H1 (cell line): ENCODE data around the gene FAN1. TPM values are rescaled to one million over a fixed set of nuclear protein-coding genes. Genes with fewer than 3 reads are reported as not detected.

Source experiments
- CTCF ChIA-PET: fragments of 300-600 bp; sonication (Branson Sonifier 250); formaldehyde crosslinking; loops from one replicate; lab custom pipeline; 2021; ENCODE audit not compliant: partially characterized antibody; lab: Charles Lee
- POLR2A ChIA-PET: fragments of 300-600 bp; sonication (Branson Sonifier 250); formaldehyde crosslinking; loops from one replicate; lab custom pipeline; 2021; ENCODE audit warnings: inconsistent platforms; ENCODE audit not compliant: partially characterized antibody; lab: Charles Lee
- DNase-seq, 2 experiments: peaks; one replicate each; pipeline versions ENCODE4 v3.0.0 to v3.0.0-alpha.2; 2010 to 2022; ENCODE audit warnings: low spot score in 2 of 2, low read depth in 1 of 2, mixed read lengths in 1 of 2
- FAIRE-seq: peaks from 2 replicates; lab custom pipeline; 2011; peaks lifted over from hg19 to GRCh38; lab: Jason Lieb, UNC
- H2AFZ ChIP-seq: 2 replicates; pipeline ENCODE4 v1.8.1; 2012; ENCODE audit warnings: low read length, inconsistent platforms
- H2AK5ac ChIP-seq: 2 replicates; pipeline ENCODE4 v1.6.1; 2013; ENCODE audit warnings: low read depth, low read length
- H2BK120ac ChIP-seq: replicated peaks from 2 replicates; pipeline ENCODE3; 2013; ENCODE audit warnings: low read depth, low read length, inconsistent platforms
- H2BK12ac ChIP-seq: 2 replicates; pipeline ENCODE4 v1.6.1; 2013; ENCODE audit warnings: low read depth, low read length
- H2BK15ac ChIP-seq: 2 replicates; pipeline ENCODE4 v1.6.1; 2013; ENCODE audit warnings: low read length
- H2BK20ac ChIP-seq: 2 replicates; pipeline ENCODE4 v1.6.1; 2013; ENCODE audit warnings: low read length
- H2BK5ac ChIP-seq: 2 replicates; pipeline ENCODE4 v1.6.1; 2013; ENCODE audit warnings: low read depth, low read length
- H3K14ac ChIP-seq: 2 replicates; pipeline ENCODE4 v1.6.1; 2013; ENCODE audit warnings: inconsistent platforms; ENCODE audit not compliant: insufficient read length
- H3K18ac ChIP-seq: 2 replicates; pipeline ENCODE4 v1.6.1; 2013; ENCODE audit warnings: low read length; ENCODE audit errors: extremely low read depth
- H3K23ac ChIP-seq: 2 replicates; pipeline ENCODE4 v1.6.1; 2013; ENCODE audit warnings: inconsistent platforms; ENCODE audit not compliant: insufficient read length
- H3K23me2 ChIP-seq: 2 replicates; pipeline ENCODE4 v1.6.1; 2013; ENCODE audit warnings: low read depth, low read length
- H3K27ac ChIP-seq: 2 replicates; pipeline ENCODE4 v1.6.1; 2011; ENCODE audit warnings: low read depth, low read length, inconsistent platforms
- H3K27me3 ChIP-seq, 4 experiments: replicated peaks in 1 of 4; 1 replicate in 1 of 4; 2 replicates in 3 of 4; pipeline versions ENCODE4 v1.6.1 to v1.8.1; 2011 to 2013; ENCODE audit warnings: low read length in 3 of 4, mild to moderate bottlenecking in 3 of 4, inconsistent platforms in 2 of 4, mixed read lengths in 2 of 4, moderate library complexity in 1 of 4; ENCODE audit not compliant: control insufficient read depth in 3 of 4, insufficient read depth in 3 of 4; ENCODE audit errors: extremely low read depth in 1 of 4
- H3K36me3 ChIP-seq, 4 experiments: 2 replicates each; pipeline versions ENCODE4 v1.6.1 to v1.8.1; 2011 to 2013; ENCODE audit warnings: mild to moderate bottlenecking in 4 of 4, low read length in 3 of 4, moderate library complexity in 2 of 4, control low read depth in 1 of 4, inconsistent platforms in 1 of 4; ENCODE audit not compliant: insufficient read depth in 4 of 4, control insufficient read depth in 2 of 4
- H3K4ac ChIP-seq: replicated peaks from 2 replicates; pipeline ENCODE3; 2013; ENCODE audit warnings: low read length, low read depth, mixed read lengths, inconsistent platforms; ENCODE audit not compliant: insufficient read length
- H3K4me1 ChIP-seq, 4 experiments: replicated peaks in 1 of 4; 1 replicate in 1 of 4; 2 replicates in 3 of 4; pipeline versions ENCODE4 v1.6.1 to v1.8.1; 2011 to 2013; ENCODE audit warnings: low read length in 3 of 4, inconsistent platforms in 2 of 4, mixed read lengths in 1 of 4; ENCODE audit not compliant: insufficient read depth in 4 of 4, control insufficient read depth in 3 of 4
- H3K4me2 ChIP-seq, 2 experiments: 2 replicates each; pipeline versions ENCODE4 v1.6.1 to v1.8.1; 2011 to 2013; ENCODE audit warnings: low read depth in 2 of 2, low read length in 2 of 2, control low read depth in 1 of 2, inconsistent platforms in 1 of 2, mild to moderate bottlenecking in 1 of 2; ENCODE audit not compliant: insufficient read depth in 1 of 2
- H3K4me3 ChIP-seq, 4 experiments: fragments of 200-600, 300-600 bp in 1 of 4; sonication (generic), shearing (Covaris generic), sonication (Bioruptor Twin) in 1 of 4; 2 replicates each; pipeline versions ENCODE4 v1.5.1 to v1.8.1; 2011 to 2016; ENCODE audit warnings: low read length in 4 of 4, low read depth in 3 of 4, control low read depth in 2 of 4, inconsistent platforms in 2 of 4, mild to moderate bottlenecking in 2 of 4, mixed read lengths in 1 of 4, moderate library complexity in 1 of 4; ENCODE audit not compliant: insufficient read depth in 2 of 4; ENCODE audit errors: extremely low read depth in 1 of 4
- H3K56ac ChIP-seq: replicated peaks from 2 replicates; pipeline ENCODE3; 2013; ENCODE audit warnings: low read depth, mild to moderate bottlenecking, mixed read lengths, low read length, inconsistent platforms; ENCODE audit not compliant: insufficient read length
- H3K79me1 ChIP-seq: 2 replicates; pipeline ENCODE4 v1.6.1; 2013; ENCODE audit warnings: low read depth, low read length, control low read depth
- H3K79me2 ChIP-seq, 2 experiments: 2 replicates each; pipeline versions ENCODE4 v1.6.1 to v1.8.1; 2012 to 2013; ENCODE audit warnings: low read length in 2 of 2, mild to moderate bottlenecking in 2 of 2, inconsistent platforms in 1 of 2; ENCODE audit not compliant: insufficient read depth in 2 of 2, control insufficient read depth in 1 of 2
- H3K9ac ChIP-seq, 4 experiments: replicated peaks in 1 of 4; 1 replicate in 1 of 4; 2 replicates in 3 of 4; pipeline versions ENCODE4 v1.6.1 to v1.8.1; 2011 to 2013; ENCODE audit warnings: low read depth in 3 of 4, low read length in 3 of 4, control low read depth in 2 of 4, mild to moderate bottlenecking in 2 of 4, moderate library complexity in 2 of 4, inconsistent platforms in 1 of 4; ENCODE audit errors: extremely low read depth in 1 of 4
- H3K9me3 ChIP-seq, 2 experiments: 2 replicates each; pipeline versions ENCODE4 v1.6.1 to v1.8.1; 2012 to 2013; ENCODE audit warnings: mild to moderate bottlenecking in 2 of 2, moderate library complexity in 2 of 2, control low read depth in 1 of 2, inconsistent platforms in 1 of 2, low read depth in 1 of 2, low read length in 1 of 2, mixed read lengths in 1 of 2; ENCODE audit not compliant: insufficient read depth in 2 of 2
- H4K20me1 ChIP-seq, 2 experiments: replicated peaks in 1 of 2; 2 replicates each; pipeline versions ENCODE3 to v1.8.1; 2011 to 2013; ENCODE audit warnings: inconsistent platforms in 2 of 2, low read length in 2 of 2, mild to moderate bottlenecking in 1 of 2; ENCODE audit not compliant: insufficient read depth in 2 of 2, control insufficient read depth in 1 of 2
- H4K5ac ChIP-seq: 2 replicates; pipeline ENCODE4 v1.6.1; 2013; ENCODE audit warnings: low read length, low read depth, mixed read lengths, inconsistent platforms; ENCODE audit not compliant: insufficient read length
- H4K8ac ChIP-seq: 2 replicates; pipeline ENCODE4 v1.8.0; 2013; ENCODE audit warnings: mild to moderate bottlenecking, moderate library complexity, low read length, inconsistent platforms; ENCODE audit not compliant: insufficient read depth; ENCODE audit errors: extremely low read depth
- H4K91ac ChIP-seq: replicated peaks from 2 replicates; pipeline ENCODE3; 2013; ENCODE audit warnings: low read length, mixed read lengths, inconsistent platforms; ENCODE audit not compliant: insufficient read length
- CBX8 ChIP-seq: fragments of 300-800, 300-1000 bp; sonication (generic); IDR thresholded peaks from 2 replicates; pipeline ENCODE4 v1.7.1; 2016; ENCODE audit warnings: low read depth, low read length, borderline replicate concordance
- CEBPB ChIP-seq: IDR thresholded peaks from 2 replicates; pipeline ENCODE4 v1.6.1; 2012; ENCODE audit warnings: low read depth, low read length
- CHD1 ChIP-seq: IDR thresholded peaks from 2 replicates; pipeline ENCODE4 v1.6.1; 2012; ENCODE audit warnings: low read depth, low read length, improper control_type of control experiment
- CTBP2 ChIP-seq: IDR thresholded peaks from 2 replicates; pipeline ENCODE4 v1.7.0; 2011; ENCODE audit warnings: borderline replicate concordance, mild to moderate bottlenecking, moderate library complexity, mixed read lengths, low read length; ENCODE audit not compliant: insufficient read depth, insufficient read length
- EZH2 ChIP-seq: fragments of 200-600 bp; sonication (generic); IDR thresholded peaks from 2 replicates; pipeline ENCODE4 v1.7.1; 2012; ENCODE audit warnings: low read depth, mild to moderate bottlenecking, moderate library complexity, low read length, inconsistent platforms; ENCODE audit not compliant: severe bottlenecking
- HDAC2 ChIP-seq, 2 experiments: fragments of 300-600 bp in 1 of 2; sonication (generic) in 1 of 2; IDR thresholded peaks; 2 replicates each; pipeline ENCODE4 v1.6.1; 2011 to 2012; ENCODE audit warnings: low read depth in 2 of 2, low read length in 2 of 2, mild to moderate bottlenecking in 2 of 2, moderate library complexity in 2 of 2, borderline replicate concordance in 1 of 2, inconsistent platforms in 1 of 2
- POU5F1 ChIP-seq: IDR thresholded peaks from 2 replicates; pipeline ENCODE4 v1.6.1; 2011; ENCODE audit warnings: low read depth, mild to moderate bottlenecking, low read length, moderate library complexity
- RAD21 ChIP-seq, 2 experiments: IDR thresholded peaks in 1 of 2; conservative IDR thresholded peaks in 1 of 2; 2 replicates each; pipeline ENCODE4 v1.6.1; 2011; ENCODE audit warnings: low read depth in 2 of 2, low read length in 2 of 2, improper control_type of control experiment in 1 of 2, inconsistent platforms in 1 of 2, mild to moderate bottlenecking in 1 of 2, moderate library complexity in 1 of 2
- TEAD4 ChIP-seq: IDR thresholded peaks from 2 replicates; pipeline ENCODE4 v1.6.1; 2012; ENCODE audit warnings: low read depth, low read length, inconsistent platforms, mixed read lengths
- whole genome bisulfite sequencing, 2 experiments: shearing (Covaris generic) in 1 of 2; methylation state at CpG; one replicate each; pipeline versions ENCODE4 v1.1.6 to v1.1.7; 2013 to 2015; ENCODE audit warnings: low lambda C conversion rate in 2 of 2, mixed read lengths in 2 of 2, inconsistent platforms in 1 of 2, low coverage in 1 of 2, missing lambda C conversion rate in 1 of 2; ENCODE audit not compliant: insufficient replicate concordance in 2 of 2, insufficient coverage in 1 of 2, insufficient read length in 1 of 2; ENCODE audit errors: extremely low coverage in 1 of 2, missing lambda C conversion rate in 1 of 2; 5-methylcytosine and 5-hydroxymethylcytosine counted together
- polyA plus RNA-seq, 7 experiments: library from polyadenylated mRNA; depleted of rRNA in 3 of 7; stranded (reverse) in 5 of 7; unstranded in 2 of 7; fragments of >200 nt in 5 of 7; fragments of 200-250 nt in 2 of 7; gene quantifications; 1 replicate in 5 of 7; 2 replicates in 1 of 7; 4 replicates in 1 of 7; pipeline versions ENCODE4 v1.2.1 to v1.2.3, GENCODE V29; 2011 to 2013; ENCODE audit warnings: missing spikeins in 2 of 7, mixed read lengths in 2 of 7
- total RNA-seq: library from RNA; stranded (reverse); fragmentation: NEBNext Ultra II Directional; extraction: Animal tissue kit (Norgen Biotek cat#: 25700); gene quantifications from 2 replicates; pipeline ENCODE4 v1.2.1, GENCODE V29; 2021
- TF ChIP-seq, protein P1 (sequence below): IDR thresholded peaks from 2 replicates; pipeline ENCODE4 v1.6.1; 2012; ENCODE audit warnings: inconsistent platforms

The FAN1 gene
- total and polyA plus RNA-seq, 2 of the 8 experiments (the other 6 are each of a cell fraction or from before 2014, with no cell fraction given), result 8.6 to 24.9 TPM

GRCh38 chr15:30956216-30957124 lies 52.8 kb downstream of the FAN1 start:
- H2BK120ac ChIP-seq, result no peak overlapping the region
- no peaks in the 10 kb centered on the region for H3K27me3 ChIP-seq
- no peaks in the 10 kb centered on the region for H3K79me2 ChIP-seq
- no peak overlapping the region for H3K9ac ChIP-seq
- no peak overlapping the region for H3K56ac ChIP-seq
- ChIA-PET CTCF (interaction anchor here (0.9 kb wide), 1 partner anchor 171 kb away, joined by 3 read pairs; no protein-coding TSS in a partner anchor), POLR2A (no interaction called here)
- H3K36me3 ChIP-seq, result peaks cover 0 to 42% (median 6%) of the 10 kb centered on the region in 4 experiments; a peak in 6 of 8 replicates
- no peak overlapping the region for H2AK5ac ChIP-seq
- no peaks in the 10 kb centered on the region for H3K79me1 ChIP-seq
- FAIRE-seq (no peak), DNase-seq (no peak)
- no peak overlapping the region for H2BK20ac ChIP-seq
- no peak overlapping the region for H3K18ac ChIP-seq
- H3K4ac ChIP-seq, result no peak overlapping the region
- no peak overlapping the region for H2BK15ac ChIP-seq
- WGBS, 2 experiments, result 86% methylated on average over 6 of the region's 6 CpGs; no CpG with 5 or more reads in 1 of the 2 experiments
- H4K20me1 ChIP-seq, result peaks cover 0 to 2% of the 10 kb centered on the region in 2 experiments
- H2BK12ac ChIP-seq, result no peak overlapping the region
- no peak overlapping the region for H4K91ac ChIP-seq
- no peak overlapping the region for H3K14ac ChIP-seq
- no peaks in the 10 kb centered on the region for H3K23me2 ChIP-seq
- H4K8ac ChIP-seq, result no peak overlapping the region
- TF ChIP-seq, protein P1, sequence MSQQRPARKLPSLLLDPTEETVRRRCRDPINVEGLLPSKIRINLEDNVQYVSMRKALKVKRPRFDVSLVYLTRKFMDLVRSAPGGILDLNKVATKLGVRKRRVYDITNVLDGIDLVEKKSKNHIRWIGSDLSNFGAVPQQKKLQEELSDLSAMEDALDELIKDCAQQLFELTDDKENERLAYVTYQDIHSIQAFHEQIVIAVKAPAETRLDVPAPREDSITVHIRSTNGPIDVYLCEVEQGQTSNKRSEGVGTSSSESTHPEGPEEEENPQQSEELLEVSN, result no peak
- TF ChIP-seq POU5F1, result no peak
- no peak for TF ChIP-seq RAD21 (IDR thresholded peaks at IDR 0.05 in 1 of 2, conservative IDR thresholded peaks at IDR 0.05 in 1 of 2; ENCODE audit: low read depth in 2 of 2, low read length in 2 of 2)
- no peak for TF ChIP-seq EZH2
- TF ChIP-seq CBX8, result no peak
- no peak for TF ChIP-seq HDAC2 (IDR thresholded peaks at IDR 0.05; ENCODE audit: borderline replicate concordance in 1 of 2, low read depth in 2 of 2, low read length in 2 of 2)
- no peak for TF ChIP-seq CEBPB
- TF ChIP-seq CTBP2, result no peak
- TF ChIP-seq TEAD4, result no peak
- no peak for TF ChIP-seq CHD1
- no peak overlapping the region for H3K4me3 ChIP-seq
- H3K4me2 ChIP-seq, result no peak overlapping the region
- H3K9me3 ChIP-seq, result no peaks in the 10 kb centered on the region
- no peak overlapping the region for H3K27ac ChIP-seq
- H3K23ac ChIP-seq, result no peak overlapping the region
- no peak overlapping the region for H2BK5ac ChIP-seq
- H3K4me1 ChIP-seq, result peaks cover 0 to 2% (median 0%) of the 10 kb centered on the region in 4 experiments; a peak in 1 of 7 replicates
- H4K5ac ChIP-seq, result no peak overlapping the region
- H2AFZ ChIP-seq, result no peak overlapping the region
